ENCODE measurements around the gene CES5A. TPM values are rescaled to one million over a fixed set of nuclear protein-coding genes. Genes with fewer than 3 reads are reported as not detected.

CES5A gene
- polyA plus RNA-seq, 4 donors, result 0.03 TPM; not detected in 3

DNA sequence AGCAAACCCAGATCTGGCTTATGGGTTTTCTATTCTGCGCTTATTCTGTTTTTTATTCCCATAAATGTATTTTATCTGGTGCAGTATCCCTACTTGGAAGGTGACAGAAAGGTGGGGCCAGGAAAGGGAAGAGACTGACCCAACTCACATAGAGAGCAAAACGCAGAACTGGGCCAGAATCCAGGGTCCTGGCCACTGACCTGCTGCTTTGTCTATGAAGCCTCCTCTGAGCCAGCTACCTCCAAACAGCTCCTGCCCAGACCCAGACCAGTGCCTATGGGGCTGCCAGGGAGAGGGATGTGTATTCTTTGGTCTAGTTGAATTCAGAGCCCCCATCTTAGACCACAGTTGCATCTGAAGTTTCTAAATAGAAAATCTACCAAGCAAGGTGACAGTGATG lies 36.4 kb upstream of the CES5A start:
- FAIRE-seq, result no peak
- Histone ChIP-seq H3K27ac (ENCODE audit: low read depth in 1 of 3, low read length in 2 of 3) (no peak overlapping the region), H3K4me3 (ENCODE audit: low read depth in 1 of 3, low read length in 3 of 3) (no peak overlapping the region), H3K4me1 (ENCODE audit: control insufficient read depth in 3 of 3, insufficient read depth in 2 of 3, low read depth in 1 of 3, low read length in 2 of 3) (no peaks in the 10 kb centered on the region), H3K36me3 (ENCODE audit: control insufficient read depth in 3 of 3, insufficient read depth in 2 of 3, low read depth in 1 of 3, low read length in 3 of 3) (no peaks in the 10 kb centered on the region), H3K27me3 (ENCODE audit: control insufficient read depth in 3 of 3, insufficient read depth in 3 of 3, low read length in 3 of 3) (peaks cover 0 to 4% (median 0%) of the 10 kb centered on the region in 3 donors), H3K9me3 (ENCODE audit: control insufficient read depth in 2 of 2, insufficient read depth in 1 of 2, low read depth in 1 of 2, low read length in 1 of 2) (no peaks in the 10 kb centered on the region)
- 88 to 91% (median 88%) methylated on average over 2 of the region's 2 CpGs for WGBS, 3 donors
- no peak for DNase-seq

GRCh38 chr16:55909876-55910275 lies 34.7 kb upstream of the CES5A start:
- Histone ChIP-seq H3K4me1 (ENCODE audit: control insufficient read depth in 3 of 3, insufficient read depth in 2 of 3, low read depth in 1 of 3, low read length in 2 of 3) (no peaks in the 10 kb centered on the region), H3K36me3 (ENCODE audit: control insufficient read depth in 3 of 3, insufficient read depth in 2 of 3, low read depth in 1 of 3, low read length in 3 of 3) (no peaks in the 10 kb centered on the region), H3K27me3 (ENCODE audit: control insufficient read depth in 3 of 3, insufficient read depth in 3 of 3, low read length in 3 of 3) (peaks cover 0 to 4% (median 0%) of the 10 kb centered on the region in 3 donors), H3K4me3 (ENCODE audit: low read depth in 1 of 3, low read length in 3 of 3) (no peak overlapping the region), H3K27ac (ENCODE audit: low read depth in 1 of 3, low read length in 2 of 3) (no peak overlapping the region), H3K9me3 (ENCODE audit: control insufficient read depth in 2 of 2, insufficient read depth in 1 of 2, low read depth in 1 of 2, low read length in 1 of 2) (no peaks in the 10 kb centered on the region)
- WGBS, 3 donors, result 75 to 81% (median 77%) methylated on average over 2 of the region's 2 CpGs
- FAIRE-seq (no peak), DNase-seq (no peak)

- FAIRE-seq (no peak), DNase-seq (no peak)
- Histone ChIP-seq H3K9me3 (ENCODE audit: control insufficient read depth in 2 of 2, insufficient read depth in 1 of 2, low read depth in 1 of 2, low read length in 1 of 2) (peaks cover 0 to 4% of the 10 kb centered on the region in 2 donors), H3K27me3 (ENCODE audit: control insufficient read depth in 3 of 3, insufficient read depth in 3 of 3, low read length in 3 of 3) (peaks cover 0 to 4% (median 0%) of the 10 kb centered on the region in 3 donors), H3K4me1 (ENCODE audit: control insufficient read depth in 3 of 3, insufficient read depth in 2 of 3, low read depth in 1 of 3, low read length in 2 of 3) (no peaks in the 10 kb centered on the region), H3K4me3 (ENCODE audit: low read depth in 1 of 3, low read length in 3 of 3) (no peak overlapping the region), H3K36me3 (ENCODE audit: control insufficient read depth in 3 of 3, insufficient read depth in 2 of 3, low read depth in 1 of 3, low read length in 3 of 3) (no peaks in the 10 kb centered on the region), H3K27ac (ENCODE audit: low read depth in 1 of 3, low read length in 2 of 3) (no peak overlapping the region)
- 63 to 86% (median 72%) methylated on average over 4 of the region's 4 CpGs for WGBS, 3 donors
Observed at GRCh38 chr16:55908641-55909040, 33.5 kb upstream of the CES5A start.

GRCh38 chr16:55907661-55908060 lies 32.5 kb upstream of the CES5A start:
- Histone ChIP-seq H3K27me3 (ENCODE audit: control insufficient read depth in 3 of 3, insufficient read depth in 3 of 3, low read length in 3 of 3) (peaks cover 0 to 4% (median 0%) of the 10 kb centered on the region in 3 donors), H3K9me3 (ENCODE audit: control insufficient read depth in 2 of 2, insufficient read depth in 1 of 2, low read depth in 1 of 2, low read length in 1 of 2) (peaks cover 0 to 4% of the 10 kb centered on the region in 2 donors), H3K4me1 (ENCODE audit: control insufficient read depth in 3 of 3, insufficient read depth in 2 of 3, low read depth in 1 of 3, low read length in 2 of 3) (no peaks in the 10 kb centered on the region), H3K36me3 (ENCODE audit: control insufficient read depth in 3 of 3, insufficient read depth in 2 of 3, low read depth in 1 of 3, low read length in 3 of 3) (no peaks in the 10 kb centered on the region), H3K27ac (ENCODE audit: low read depth in 1 of 3, low read length in 2 of 3) (no peak overlapping the region), H3K4me3 (ENCODE audit: low read depth in 1 of 3, low read length in 3 of 3) (no peak overlapping the region)
- FAIRE-seq (no peak), DNase-seq (no peak)
- 64 to 80% (median 75%) methylated on average over 3 of the region's 3 CpGs for WGBS, 3 donors

DNA sequence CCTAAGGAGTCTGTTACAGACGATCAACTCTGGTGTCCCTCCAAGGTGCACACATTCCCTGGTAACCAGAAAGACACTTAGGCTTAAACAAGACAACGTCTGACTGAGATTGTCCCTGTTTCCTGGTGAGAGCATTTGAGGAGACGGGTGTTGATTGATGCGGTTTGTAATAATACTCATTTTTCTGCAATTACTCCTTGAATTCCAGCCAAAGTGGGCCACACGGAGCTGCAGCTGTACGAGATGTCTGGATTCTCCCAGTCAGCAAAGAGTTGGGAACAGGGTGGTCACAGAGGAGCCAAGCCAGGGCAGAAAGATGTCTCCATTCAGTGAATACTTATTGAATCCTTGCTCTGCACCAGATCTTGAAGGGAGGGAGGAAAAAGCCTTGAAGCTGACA lies 30.9 kb upstream of the CES5A start:
- Histone ChIP-seq H3K4me1 (ENCODE audit: control insufficient read depth in 3 of 3, insufficient read depth in 2 of 3, low read depth in 1 of 3, low read length in 2 of 3) (no peaks in the 10 kb centered on the region), H3K4me3 (ENCODE audit: low read depth in 1 of 3, low read length in 3 of 3) (no peak overlapping the region), H3K9me3 (ENCODE audit: control insufficient read depth in 2 of 2, insufficient read depth in 1 of 2, low read depth in 1 of 2, low read length in 1 of 2) (peaks cover 0 to 4% of the 10 kb centered on the region in 2 donors), H3K27ac (ENCODE audit: low read depth in 1 of 3, low read length in 2 of 3) (no peak overlapping the region), H3K36me3 (ENCODE audit: control insufficient read depth in 3 of 3, insufficient read depth in 2 of 3, low read depth in 1 of 3, low read length in 3 of 3) (no peaks in the 10 kb centered on the region), H3K27me3 (ENCODE audit: control insufficient read depth in 3 of 3, insufficient read depth in 3 of 3, low read length in 3 of 3) (peaks cover 0 to 4% (median 0%) of the 10 kb centered on the region in 3 donors)
- FAIRE-seq (no peak), DNase-seq (no peak)
- 51 to 59% (median 57%) methylated on average over 6 of the region's 6 CpGs for WGBS, 3 donors

- H3K27ac ChIP-seq (ENCODE audit: low read depth in 1 of 3, low read length in 2 of 3), result no peak overlapping the region
- no peak for FAIRE-seq
- no peak for DNase-seq
- no peaks in the 10 kb centered on the region for H3K36me3 ChIP-seq (ENCODE audit: control insufficient read depth in 3 of 3, insufficient read depth in 2 of 3, low read depth in 1 of 3, low read length in 3 of 3)
- no peak overlapping the region for H3K4me3 ChIP-seq (ENCODE audit: low read depth in 1 of 3, low read length in 3 of 3)
- no peaks in the 10 kb centered on the region for H3K27me3 ChIP-seq (ENCODE audit: control insufficient read depth in 3 of 3, insufficient read depth in 3 of 3, low read length in 3 of 3)
- H3K4me1 ChIP-seq (ENCODE audit: control insufficient read depth in 3 of 3, insufficient read depth in 2 of 3, low read depth in 1 of 3, low read length in 2 of 3), result no peaks in the 10 kb centered on the region
- H3K9me3 ChIP-seq (ENCODE audit: control insufficient read depth in 2 of 2, insufficient read depth in 1 of 2, low read depth in 1 of 2, low read length in 1 of 2), result peaks cover 0 to 4% of the 10 kb centered on the region in 2 donors
- 71 to 83% (median 81%) methylated on average over 7 of the region's 7 CpGs for WGBS, 3 donors
Observed at GRCh38 chr16:55905651-55906050, 30.5 kb upstream of the CES5A start.

DNA sequence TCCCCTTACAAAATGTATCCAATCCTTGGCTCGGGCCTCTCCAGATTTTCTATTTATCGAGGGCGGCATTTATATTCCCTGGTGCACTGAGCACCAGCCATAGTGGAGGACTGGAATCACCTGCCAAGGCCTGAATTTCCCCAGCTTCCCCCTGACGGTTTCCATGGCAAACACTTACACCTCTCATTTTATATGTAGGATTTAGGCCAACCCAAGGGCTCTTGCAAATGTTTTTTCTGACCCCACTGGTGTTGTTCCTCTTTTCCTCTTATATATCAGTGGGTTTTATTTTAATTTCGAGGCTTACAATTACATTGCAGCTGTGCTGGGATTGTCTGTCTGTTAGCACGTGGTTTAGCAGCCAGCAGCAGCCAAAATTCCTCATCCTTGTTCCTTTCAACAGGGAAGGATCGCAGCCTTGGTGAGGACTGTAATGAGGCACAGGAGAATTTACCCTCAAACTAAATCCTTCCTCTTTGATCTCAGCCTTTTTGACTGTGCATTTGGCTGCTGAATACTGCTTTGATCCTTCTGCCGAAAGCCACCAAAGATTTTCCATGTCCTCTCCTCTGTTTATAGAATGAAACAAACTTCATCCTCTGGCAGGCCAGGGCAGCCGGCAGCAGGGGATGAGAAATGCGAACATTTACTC lies 26.5 kb upstream of the CES5A start:
- no peak overlapping the region for H3K4me3 ChIP-seq (ENCODE audit: low read depth in 1 of 3, low read length in 3 of 3)
- H3K27ac ChIP-seq (ENCODE audit: low read depth in 1 of 3, low read length in 2 of 3), result no peak overlapping the region
- 62 to 70% (median 69%) methylated on average over 10 of the region's 10 CpGs for WGBS, 3 donors
- no peaks in the 10 kb centered on the region for H3K4me1 ChIP-seq (ENCODE audit: control insufficient read depth in 3 of 3, insufficient read depth in 2 of 3, low read depth in 1 of 3, low read length in 2 of 3)
- DNase-seq (no peak), FAIRE-seq (no peak)
- H3K9me3 ChIP-seq (ENCODE audit: control insufficient read depth in 2 of 2, insufficient read depth in 1 of 2, low read depth in 1 of 2, low read length in 1 of 2), result peaks cover 0 to 9% of the 10 kb centered on the region in 2 donors
- peaks cover 0 to 1% (median 0%) of the 10 kb centered on the region in 3 donors for H3K27me3 ChIP-seq (ENCODE audit: control insufficient read depth in 3 of 3, insufficient read depth in 3 of 3, low read length in 3 of 3)
- no peaks in the 10 kb centered on the region for H3K36me3 ChIP-seq (ENCODE audit: control insufficient read depth in 3 of 3, insufficient read depth in 2 of 3, low read depth in 1 of 3, low read length in 3 of 3)

DNA sequence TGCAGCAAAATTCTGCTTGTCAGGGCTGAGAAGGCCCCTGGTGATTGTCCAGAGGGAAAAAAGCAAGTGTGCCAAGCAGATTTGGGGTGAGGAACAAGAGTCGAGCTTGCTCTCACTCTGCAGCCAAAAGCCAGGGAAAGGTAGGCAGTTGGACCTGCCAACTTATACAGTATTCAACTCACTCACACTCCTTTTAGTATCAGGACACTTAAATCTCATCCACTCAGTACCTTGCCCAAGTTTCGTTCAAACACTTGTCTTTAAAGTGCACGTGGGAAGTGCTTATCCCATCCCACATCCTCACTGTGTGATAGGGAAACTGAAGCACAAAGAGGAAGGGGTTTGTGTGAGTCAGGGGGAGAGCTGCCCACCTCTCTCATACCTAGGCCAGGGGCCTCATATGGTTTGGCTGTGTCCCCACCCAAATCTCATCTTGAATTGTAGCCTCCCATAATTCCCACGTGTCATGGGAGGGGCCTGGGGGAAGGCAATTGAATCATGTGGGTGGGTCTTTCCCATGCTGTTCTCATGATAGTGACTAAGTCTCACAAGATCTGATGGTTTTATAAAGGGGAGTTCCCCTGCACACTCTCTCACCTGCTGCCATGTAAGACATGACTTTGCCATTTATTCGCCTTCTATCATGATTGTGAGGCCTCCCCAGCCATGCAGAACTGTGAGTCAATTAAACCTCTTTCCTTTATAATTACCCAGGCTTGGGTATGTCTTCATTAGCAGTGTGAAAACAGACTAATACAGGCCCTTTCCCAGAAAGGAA lies 25.6 kb upstream of the CES5A start:
- Histone ChIP-seq H3K4me1 (ENCODE audit: control insufficient read depth in 3 of 3, insufficient read depth in 2 of 3, low read depth in 1 of 3, low read length in 2 of 3) (no peaks in the 10 kb centered on the region), H3K27me3 (ENCODE audit: control insufficient read depth in 3 of 3, insufficient read depth in 3 of 3, low read length in 3 of 3) (peaks cover 0 to 1% (median 0%) of the 10 kb centered on the region in 3 donors), H3K27ac (ENCODE audit: low read depth in 1 of 3, low read length in 2 of 3) (no peak overlapping the region), H3K4me3 (ENCODE audit: low read depth in 1 of 3, low read length in 3 of 3) (no peak overlapping the region), H3K36me3 (ENCODE audit: control insufficient read depth in 3 of 3, insufficient read depth in 2 of 3, low read depth in 1 of 3, low read length in 3 of 3) (no peaks in the 10 kb centered on the region), H3K9me3 (ENCODE audit: control insufficient read depth in 2 of 2, insufficient read depth in 1 of 2, low read depth in 1 of 2, low read length in 1 of 2) (peaks cover 0 to 9% of the 10 kb centered on the region in 2 donors)
- FAIRE-seq, result no peak
- no peak for DNase-seq
- 60 to 71% (median 64%) methylated on average over 5 of the region's 5 CpGs for WGBS, 3 donors

Data from small intestine (tissue), 7 donors.